ENCODE data around the gene MSX2.

The MSX2 gene

GRCh38 chr5:174732036-174733020 is 7.9 kb downstream of the MSX2 start:
- Histone ChIP-seq H3K27me3 (ENCODE audit: control insufficient read depth, insufficient read depth, low read length) (peaks cover 38% of the 10 kb centered on the region), H3K27ac (ENCODE audit: low read depth, low read length) (no peak overlapping the region), H3K4me3 (ENCODE audit: low read length) (no peak overlapping the region), H3K9ac (ENCODE audit: low read length) (no peak overlapping the region), H3K36me3 (ENCODE audit: control insufficient read depth, insufficient read depth, low read length) (no peaks in the 10 kb centered on the region), H3K4me1 (ENCODE audit: control insufficient read depth, insufficient read depth, low read length) (no peaks in the 10 kb centered on the region)

GRCh38 chr5:174733091-174733690 is 8.8 kb downstream of the MSX2 start:
- no peak overlapping the region for H3K4me3 ChIP-seq (ENCODE audit: low read length)
- peaks cover 38% of the 10 kb centered on the region for H3K27me3 ChIP-seq (ENCODE audit: control insufficient read depth, insufficient read depth, low read length)
- H3K27ac ChIP-seq (ENCODE audit: low read depth, low read length), result no peak overlapping the region
- H3K4me1 ChIP-seq (ENCODE audit: control insufficient read depth, insufficient read depth, low read length), result no peaks in the 10 kb centered on the region
- no peak overlapping the region for H3K9ac ChIP-seq (ENCODE audit: low read length)
- H3K36me3 ChIP-seq (ENCODE audit: control insufficient read depth, insufficient read depth, low read length), result no peaks in the 10 kb centered on the region

GRCh38 chr5:174733836-174734235 is 9.5 kb downstream of the MSX2 start:
- no peak overlapping the region for H3K9ac ChIP-seq (ENCODE audit: low read length)
- H3K27ac ChIP-seq (ENCODE audit: low read depth, low read length), result no peak overlapping the region
- H3K36me3 ChIP-seq (ENCODE audit: control insufficient read depth, insufficient read depth, low read length), result no peaks in the 10 kb centered on the region
- no peak overlapping the region for H3K4me3 ChIP-seq (ENCODE audit: low read length)
- no peaks in the 10 kb centered on the region for H3K4me1 ChIP-seq (ENCODE audit: control insufficient read depth, insufficient read depth, low read length)
- peaks cover 38% of the 10 kb centered on the region for H3K27me3 ChIP-seq (ENCODE audit: control insufficient read depth, insufficient read depth, low read length)

- Histone ChIP-seq H3K9ac (ENCODE audit: low read length) (no peak overlapping the region), H3K27ac (ENCODE audit: low read depth, low read length) (no peak overlapping the region), H3K36me3 (ENCODE audit: control insufficient read depth, insufficient read depth, low read length) (no peaks in the 10 kb centered on the region), H3K27me3 (ENCODE audit: control insufficient read depth, insufficient read depth, low read length) (peaks cover 34% of the 10 kb centered on the region), H3K4me3 (ENCODE audit: low read length) (no peak overlapping the region), H3K4me1 (ENCODE audit: control insufficient read depth, insufficient read depth, low read length) (no peaks in the 10 kb centered on the region)
These were observed 10.5 kb downstream of the MSX2 start for GRCh38 chr5:174734571-174735497.

GRCh38 chr5:174735498-174736330 is 11.3 kb downstream of the MSX2 start:
- Histone ChIP-seq H3K27me3 (ENCODE audit: control insufficient read depth, insufficient read depth, low read length) (peaks cover 34% of the 10 kb centered on the region), H3K27ac (ENCODE audit: low read depth, low read length) (no peak overlapping the region), H3K36me3 (ENCODE audit: control insufficient read depth, insufficient read depth, low read length) (no peaks in the 10 kb centered on the region), H3K4me3 (ENCODE audit: low read length) (no peak overlapping the region), H3K9ac (ENCODE audit: low read length) (no peak overlapping the region), H3K4me1 (ENCODE audit: control insufficient read depth, insufficient read depth, low read length) (no peaks in the 10 kb centered on the region)

- no peak overlapping the region for H3K27ac ChIP-seq (ENCODE audit: low read depth, low read length)
- peaks cover 28% of the 10 kb centered on the region for H3K27me3 ChIP-seq (ENCODE audit: control insufficient read depth, insufficient read depth, low read length)
- no peak overlapping the region for H3K9ac ChIP-seq (ENCODE audit: low read length)
- no peaks in the 10 kb centered on the region for H3K36me3 ChIP-seq (ENCODE audit: control insufficient read depth, insufficient read depth, low read length)
- H3K4me3 ChIP-seq (ENCODE audit: low read length), result no peak overlapping the region
- H3K4me1 ChIP-seq (ENCODE audit: control insufficient read depth, insufficient read depth, low read length), result no peaks in the 10 kb centered on the region
These were observed 11.9 kb downstream of the MSX2 start for GRCh38 chr5:174736331-174736721.

GRCh38 chr5:174736777-174737176 is 12.4 kb downstream of the MSX2 start:
- Histone ChIP-seq H3K9ac (ENCODE audit: low read length) (no peak overlapping the region), H3K27me3 (ENCODE audit: control insufficient read depth, insufficient read depth, low read length) (peaks cover 26% of the 10 kb centered on the region), H3K4me1 (ENCODE audit: control insufficient read depth, insufficient read depth, low read length) (no peaks in the 10 kb centered on the region), H3K4me3 (ENCODE audit: low read length) (no peak overlapping the region), H3K27ac (ENCODE audit: low read depth, low read length) (no peak overlapping the region), H3K36me3 (ENCODE audit: control insufficient read depth, insufficient read depth, low read length) (no peaks in the 10 kb centered on the region)

- Histone ChIP-seq H3K27ac (ENCODE audit: low read depth, low read length) (no peak overlapping the region), H3K27me3 (ENCODE audit: control insufficient read depth, insufficient read depth, low read length) (peaks cover 26% of the 10 kb centered on the region), H3K4me3 (ENCODE audit: low read length) (no peak overlapping the region), H3K9ac (ENCODE audit: low read length) (no peak overlapping the region), H3K36me3 (ENCODE audit: control insufficient read depth, insufficient read depth, low read length) (no peaks in the 10 kb centered on the region), H3K4me1 (ENCODE audit: control insufficient read depth, insufficient read depth, low read length) (no peaks in the 10 kb centered on the region)
These were observed 12.9 kb downstream of the MSX2 start for GRCh38 chr5:174737330-174737729.

GRCh38 chr5:174741352-174741751 is 17.0 kb downstream of the MSX2 start:
- H3K9ac ChIP-seq (ENCODE audit: low read length), result no peak overlapping the region
- H3K4me3 ChIP-seq (ENCODE audit: low read length), result no peak overlapping the region
- H3K27me3 ChIP-seq (ENCODE audit: control insufficient read depth, insufficient read depth, low read length), result peaks cover 5% of the 10 kb centered on the region
- H3K27ac ChIP-seq (ENCODE audit: low read depth, low read length), result no peak overlapping the region
- H3K36me3 ChIP-seq (ENCODE audit: control insufficient read depth, insufficient read depth, low read length), result no peaks in the 10 kb centered on the region
- no peaks in the 10 kb centered on the region for H3K4me1 ChIP-seq (ENCODE audit: control insufficient read depth, insufficient read depth, low read length)

GRCh38 chr5:174744896-174745295 is 20.5 kb downstream of the MSX2 start:
- Histone ChIP-seq H3K27me3 (ENCODE audit: control insufficient read depth, insufficient read depth, low read length) (no peaks in the 10 kb centered on the region), H3K4me3 (ENCODE audit: low read length) (no peak overlapping the region), H3K4me1 (ENCODE audit: control insufficient read depth, insufficient read depth, low read length) (no peaks in the 10 kb centered on the region), H3K27ac (ENCODE audit: low read depth, low read length) (no peak overlapping the region), H3K9ac (ENCODE audit: low read length) (no peak overlapping the region), H3K36me3 (ENCODE audit: control insufficient read depth, insufficient read depth, low read length) (no peaks in the 10 kb centered on the region)

- H3K4me1 ChIP-seq (ENCODE audit: control insufficient read depth, insufficient read depth, low read length), result no peaks in the 10 kb centered on the region
- no peak overlapping the region for H3K9ac ChIP-seq (ENCODE audit: low read length)
- H3K27ac ChIP-seq (ENCODE audit: low read depth, low read length), result no peak overlapping the region
- H3K27me3 ChIP-seq (ENCODE audit: control insufficient read depth, insufficient read depth, low read length), result no peaks in the 10 kb centered on the region
- no peak overlapping the region for H3K4me3 ChIP-seq (ENCODE audit: low read length)
- no peaks in the 10 kb centered on the region for H3K36me3 ChIP-seq (ENCODE audit: control insufficient read depth, insufficient read depth, low read length)
These were observed 21.3 kb downstream of the MSX2 start for GRCh38 chr5:174745590-174746103.
